Activated naive CD8-positive, alpha-beta T cell treated with anti-CD3 and anti-CD28 coated beads, Interleukin-2, amount 10 ng/mL, durations not matched to agents 7 days and 5 days (primary cell): ENCODE results near the gene PPP1R14B. TPM values are rescaled to one million over a fixed set of nuclear protein-coding genes. Genes with fewer than 3 reads are reported as not detected.
A peak's percentile ranks its signal among the peaks of the same experiment; 100 is the strongest.

Experiments
- ATAC-seq: fragments of 150-1000 bp; cut with Tn5 transposase; one replicate; pipeline ENCODE4 v1.10.0; 2021; ENCODE audit warnings: low read depth, moderate library complexity
- POLR2A ChIA-PET: fragments of 350-600 bp; sonication (Branson Sonifier 250); formaldehyde crosslinking; loops from one replicate; lab custom pipeline; 2021; ENCODE audit warnings: antibody characterized with exemption; lab: Charles Lee
- DNase-seq: peaks from one replicate; pipeline ENCODE4 v3.0.0; 2021
- H3K27ac Mint-ChIP-seq: one replicate; pipeline ENCODE4 v1.8.0; 2022; ENCODE audit warnings: mild to moderate bottlenecking, mixed read lengths
- H3K27me3 Mint-ChIP-seq: one replicate; pipeline ENCODE4 v1.8.0; 2022; ENCODE audit warnings: mild to moderate bottlenecking, moderate library complexity, mixed read lengths
- H3K36me3 Mint-ChIP-seq: one replicate; pipeline ENCODE4 v1.8.0; 2021; ENCODE audit warnings: mild to moderate bottlenecking, mixed read lengths
- H3K4me1 Mint-ChIP-seq: one replicate; pipeline ENCODE4 v1.8.0; 2021; ENCODE audit warnings: mixed read lengths
- H3K4me3 Mint-ChIP-seq: one replicate; pipeline ENCODE4 v1.8.0; 2022; ENCODE audit warnings: mild to moderate bottlenecking, moderate library complexity, mixed read lengths
- H3K9me3 Mint-ChIP-seq: one replicate; pipeline ENCODE4 v1.8.0; 2021; ENCODE audit warnings: mixed read lengths
- total RNA-seq, 2 experiments: library from RNA; stranded (reverse); gene quantifications; one replicate each; pipeline ENCODE4 v1.2.3, GENCODE V29; 2021

The PPP1R14B gene
- total RNA-seq, 2 experiments from 2014 or later = 122 to 124 TPM

- H3K36me3 Mint-ChIP-seq = peaks cover 36% of the 10 kb centered on the region
- peaks cover 32% of the 10 kb centered on the region for H3K4me1 Mint-ChIP-seq
- H3K27ac Mint-ChIP-seq = peak overlapping the region; percentile 87
- DNase-seq (no peak), ATAC-seq (no peak)
- no peak overlapping the region for H3K4me3 Mint-ChIP-seq
- H3K27me3 Mint-ChIP-seq = no peaks in the 10 kb centered on the region
- no peaks in the 10 kb centered on the region for H3K9me3 Mint-ChIP-seq
- POLR2A ChIA-PET = interaction anchor here (0.8 to 17.3 kb wide), 7 partner anchors 13 to 114 kb away, joined by 3 to 419 read pairs (median 94); partner anchors contain the start of genes DNAJC4, ESRRA, FKBP2 and NUDT22
Observed at GRCh38 chr11:64204080-64204440, 42.7 kb downstream of the PPP1R14B start.

- Mint-ChIP-seq H3K36me3 (peaks cover 33% of the 10 kb centered on the region), H3K9me3 (no peaks in the 10 kb centered on the region), H3K27me3 (no peaks in the 10 kb centered on the region), H3K4me1 (peaks cover 28% of the 10 kb centered on the region), H3K27ac (peak overlapping the region; percentile 40), H3K4me3 (no peak overlapping the region)
- no peak for ATAC-seq
- POLR2A ChIA-PET = interaction anchor here (0.8 to 17.3 kb wide), 7 partner anchors 13 to 114 kb away, joined by 3 to 419 read pairs (median 94); partner anchors contain the start of genes DNAJC4, ESRRA, FKBP2 and NUDT22
- no peak for DNase-seq
Observed at GRCh38 chr11:64203421-64204079, 43.2 kb downstream of the PPP1R14B start.

- no peak overlapping the region for H3K4me3 Mint-ChIP-seq
- H3K36me3 Mint-ChIP-seq = peaks cover 33% of the 10 kb centered on the region
- POLR2A ChIA-PET = interaction anchor here (5.9 to 17.3 kb wide), 4 partner anchors 12 to 100 kb away, joined by 76 to 419 read pairs (median 170); partner anchors contain the start of genes DNAJC4, ESRRA, NUDT22 and STIP1
Observed at GRCh38 chr11:64202992-64203391, 43.8 kb downstream of the PPP1R14B start.

GRCh38 chr11:64201543-64201942 is 45.2 kb downstream of the PPP1R14B start:
- Mint-ChIP-seq H3K4me1 (peaks cover 31% of the 10 kb centered on the region), H3K4me3 (no peak overlapping the region), H3K27ac (peak overlapping the region; percentile 43), H3K9me3 (no peaks in the 10 kb centered on the region), H3K36me3 (peaks cover 38% of the 10 kb centered on the region), H3K27me3 (no peaks in the 10 kb centered on the region)
- ATAC-seq = no peak
- no peak for DNase-seq
- POLR2A ChIA-PET = interaction anchor here (0.6 to 17.3 kb wide), 5 partner anchors 10 to 101 kb away, joined by 3 to 419 read pairs (median 76); partner anchors contain the start of genes DNAJC4, ESRRA, NUDT22 and STIP1

More at GRCh38 chr11:64202992-64203391, 43.8 kb downstream of the PPP1R14B start:
- Mint-ChIP-seq H3K27me3 (no peaks in the 10 kb centered on the region), H3K4me1 (peaks cover 28% of the 10 kb centered on the region), H3K27ac (no peak overlapping the region), H3K9me3 (no peaks in the 10 kb centered on the region)
- no peak for ATAC-seq
- no peak for DNase-seq

GRCh38 chr11:64198511-64198910 is 48.2 kb downstream of the PPP1R14B start:
- POLR2A ChIA-PET = interaction anchor here (0.6 kb wide), 1 partner anchor 12 kb away, joined by 7 read pairs; the partner anchor contains the start of gene STIP1
- Mint-ChIP-seq H3K4me3 (no peak overlapping the region), H3K36me3 (peaks cover 37% of the 10 kb centered on the region), H3K27me3 (no peaks in the 10 kb centered on the region), H3K4me1 (peaks cover 17% of the 10 kb centered on the region), H3K9me3 (no peaks in the 10 kb centered on the region), H3K27ac (no peak overlapping the region)
- no peak for ATAC-seq
- no peak for DNase-seq

GRCh38 chr11:64196626-64197025 is 50.1 kb downstream of the PPP1R14B start:
- Mint-ChIP-seq H3K27me3 (no peaks in the 10 kb centered on the region), H3K27ac (peak overlapping the region; percentile 77), H3K4me1 (peaks cover 19% of the 10 kb centered on the region), H3K36me3 (peaks cover 30% of the 10 kb centered on the region), H3K9me3 (no peaks in the 10 kb centered on the region), H3K4me3 (no peak overlapping the region)
- POLR2A ChIA-PET = interaction anchor here (0.7 to 14.2 kb wide), 4 partner anchors 11 to 16 kb away, joined by 3 to 246 read pairs (median 4); partner anchors contain the start of genes FERMT3 and STIP1
- DNase-seq (no peak), ATAC-seq (no peak)

Other genes with a start within 250 kb of the PPP1R14B start
- gene FLRT1, start 211.0 kb downstream of the PPP1R14B start, total RNA-seq = not detected
- gene MACROD1, start 80.8 kb downstream of the PPP1R14B start, total RNA-seq = 10 to 100 TPM; 13.5 to 16.1 TPM
- gene STIP1, start 60.8 kb downstream of the PPP1R14B start, total RNA-seq = 100 to 1,000 TPM; 218 to 219 TPM
- 100 to 1,000 TPM; 219 to 231 TPM for gene FERMT3, start 40.2 kb downstream of the PPP1R14B start, total RNA-seq
- 10 to 100 TPM; 45.0 to 47.8 TPM for gene TRPT1, start 20.8 kb downstream of the PPP1R14B start, total RNA-seq
- 100 to 1,000 TPM; 102 to 103 TPM for gene NUDT22, start 20.7 kb downstream of the PPP1R14B start, total RNA-seq
- 10 to 100 TPM; 59.6 to 60.3 TPM for gene DNAJC4, start 16.4 kb downstream of the PPP1R14B start, total RNA-seq
- 10 to 100 TPM; 93.4 to 98.8 TPM for gene VEGFB, start 12.4 kb downstream of the PPP1R14B start, total RNA-seq
- 10 to 100 TPM; 27.7 to 28.1 TPM for gene FKBP2, start 5.8 kb downstream of the PPP1R14B start, total RNA-seq
- 10 to 100 TPM; 18.6 to 18.9 TPM for gene PLCB3, start 4.6 kb upstream of the PPP1R14B start, total RNA-seq
- gene BAD, start 37.7 kb upstream of the PPP1R14B start, total RNA-seq = 10 to 100 TPM; 32.9 to 35.8 TPM
- gene GPR137, start 38.9 kb upstream of the PPP1R14B start, total RNA-seq = 10 to 100 TPM; 31.3 to 32.7 TPM
- gene KCNK4, start 44.4 kb upstream of the PPP1R14B start, total RNA-seq = not detected
- not detected for gene CATSPERZ, start 53.4 kb upstream of the PPP1R14B start, total RNA-seq
- gene ESRRA, start 58.6 kb upstream of the PPP1R14B start, total RNA-seq = 10 to 100 TPM; 33.9 to 35.1 TPM
- 100 to 1,000 TPM; 140 to 151 TPM for gene TRMT112, start 70.6 kb upstream of the PPP1R14B start, total RNA-seq
- 10 to 100 TPM; 85.1 to 91.2 TPM for gene PRDX5, start 71.2 kb upstream of the PPP1R14B start, total RNA-seq
- gene CCDC88B, start 93.3 kb upstream of the PPP1R14B start, total RNA-seq = 100 to 1,000 TPM; 132 to 142 TPM
- 10 to 100 TPM; 32.4 to 33.9 TPM for gene RPS6KA4, start 112.2 kb upstream of the PPP1R14B start, total RNA-seq